HG02943 (cell line): ENCODE measurements around the gene TEPSIN.

Experiments used
- ATAC-seq: cut with Tn5 transposase; IDR thresholded peaks from one replicate; pipeline ENCODE4 v1.9.1; 2021; ENCODE audit warnings: mild to moderate bottlenecking, low read depth, moderate library complexity; ENCODE audit not compliant: unreplicated experiment

TEPSIN gene

DNA sequence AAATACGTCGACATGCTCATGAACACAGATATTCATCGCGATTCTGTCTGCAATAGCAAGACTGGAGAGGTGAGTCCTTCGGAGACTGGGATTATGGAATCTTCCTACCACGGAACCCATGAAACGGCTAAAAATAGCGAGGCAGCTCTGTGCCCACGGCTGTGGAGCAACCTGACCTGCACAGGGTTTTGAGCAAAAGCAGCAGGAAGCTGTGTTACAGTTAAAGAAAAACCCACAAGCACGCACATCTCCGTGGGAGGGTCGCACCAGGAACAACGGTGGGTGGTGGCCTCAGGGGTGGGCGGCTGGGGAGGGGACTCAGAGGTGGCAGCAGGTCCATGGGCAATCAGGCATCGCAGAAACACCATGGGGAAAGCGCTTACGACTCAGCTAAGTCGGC is 31.4 kb upstream of the TEPSIN start:
- ATAC-seq: no peak

DNA sequence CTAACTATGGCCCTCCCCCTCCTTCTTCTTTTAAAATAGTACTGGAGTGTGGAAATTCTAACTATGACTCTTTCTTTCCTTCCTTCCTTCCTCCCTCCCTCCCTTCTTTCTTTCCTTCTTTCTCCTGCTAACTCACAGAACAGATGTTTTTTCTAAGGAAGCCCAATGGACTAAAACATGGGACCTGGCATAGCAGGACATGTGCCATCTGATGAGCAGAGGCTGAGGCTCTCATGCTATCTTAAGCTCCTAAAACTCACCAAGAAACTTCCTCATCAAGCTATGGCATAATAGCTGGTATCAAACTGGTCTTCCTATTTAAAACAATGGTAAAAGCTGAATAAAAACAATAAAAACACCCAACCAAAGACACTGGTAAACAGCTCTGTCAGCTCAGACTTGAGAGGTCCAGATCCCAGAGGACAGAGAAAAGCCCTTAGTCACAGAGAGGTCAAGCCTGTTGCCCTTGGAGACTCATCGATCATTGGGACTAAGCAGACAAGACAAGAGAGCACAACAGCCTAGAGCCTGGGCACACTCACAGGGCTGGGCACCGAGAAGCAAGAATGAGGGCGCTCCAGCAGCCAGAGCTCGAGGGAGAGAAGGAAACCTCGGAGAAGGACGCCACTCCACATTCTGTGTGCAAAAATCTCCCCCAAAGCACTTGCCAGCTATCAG is 28.7 kb upstream of the TEPSIN start:
- no peak for ATAC-seq

DNA sequence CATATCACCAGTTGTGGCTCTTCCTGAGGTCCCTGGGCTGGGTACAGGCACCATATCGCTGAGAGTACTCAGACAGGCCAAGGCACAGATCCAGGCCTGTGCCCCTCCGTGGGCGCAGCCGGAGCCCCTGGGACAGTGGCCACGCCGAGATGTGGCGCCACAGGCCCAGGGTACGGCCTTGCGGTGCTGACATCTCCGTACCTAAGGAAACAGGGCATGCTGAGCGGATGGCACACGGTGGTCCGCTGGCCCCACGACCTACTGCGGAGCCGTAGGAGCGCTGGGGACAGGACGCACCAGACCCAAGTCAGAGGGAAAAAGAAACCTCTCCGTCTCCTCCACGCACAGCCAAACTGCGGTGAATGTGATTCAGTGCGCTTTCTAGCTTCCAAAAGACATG is 26.7 kb upstream of the TEPSIN start:
- no peak for ATAC-seq

DNA sequence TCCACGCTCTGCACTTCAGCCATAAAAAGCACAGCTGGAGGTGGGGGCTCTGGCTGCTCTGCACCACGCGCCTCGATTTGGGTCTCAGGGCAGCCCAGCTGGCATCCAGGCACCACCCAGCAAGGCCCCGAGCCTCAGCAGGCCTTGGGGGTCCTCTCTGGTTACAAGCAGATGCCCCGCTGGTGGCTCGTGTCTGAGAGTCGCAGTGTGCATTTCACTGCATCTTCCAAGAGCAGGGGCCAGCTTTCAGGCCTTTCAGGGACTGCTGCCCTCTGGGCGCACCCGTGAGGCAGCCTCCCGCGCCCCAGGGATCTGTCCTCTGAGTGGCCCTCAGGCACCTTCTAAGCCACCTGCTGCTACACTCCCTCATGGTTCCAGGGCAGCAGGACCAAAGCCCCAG is 25.8 kb upstream of the TEPSIN start:
- no peak for ATAC-seq

DNA sequence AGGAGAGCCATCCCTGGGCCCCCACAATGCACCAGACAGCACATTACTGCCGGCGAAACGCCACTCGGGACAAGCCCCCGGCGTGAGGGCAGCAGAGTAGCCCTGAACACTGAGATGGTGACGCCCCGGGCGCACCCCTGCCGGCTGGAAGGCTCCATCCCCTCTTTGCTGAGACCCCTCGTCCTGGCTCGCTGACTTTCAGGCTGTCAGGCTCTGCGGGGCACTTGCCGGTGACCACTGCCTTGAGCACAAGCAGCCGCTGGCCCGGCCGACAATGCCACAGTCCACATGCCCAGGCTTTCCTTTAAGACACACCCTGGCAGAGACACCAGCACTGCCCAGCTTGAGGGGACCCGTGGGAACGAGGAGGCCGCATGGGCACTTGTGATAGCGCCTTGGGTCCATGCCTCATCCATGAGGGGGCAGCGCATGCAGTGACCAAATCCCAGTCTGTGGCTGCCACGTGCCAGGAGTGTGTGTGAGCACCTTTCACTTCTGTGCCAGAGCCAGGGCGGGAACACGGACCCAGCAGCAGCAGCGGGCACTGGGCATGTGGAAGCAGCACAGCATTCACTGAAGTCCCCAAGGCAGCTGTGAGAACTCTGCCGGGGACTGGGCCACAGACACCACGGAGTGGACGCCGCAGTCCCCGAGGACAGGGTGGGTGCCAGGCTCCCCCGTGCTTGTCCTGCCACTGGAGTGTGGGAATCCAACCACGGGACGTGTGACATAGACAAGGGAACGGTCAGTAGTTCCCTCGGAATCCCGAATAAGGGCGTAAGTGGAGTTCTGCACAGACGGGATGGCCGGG is 24.7 kb upstream of the TEPSIN start:
- no peak for ATAC-seq

DNA sequence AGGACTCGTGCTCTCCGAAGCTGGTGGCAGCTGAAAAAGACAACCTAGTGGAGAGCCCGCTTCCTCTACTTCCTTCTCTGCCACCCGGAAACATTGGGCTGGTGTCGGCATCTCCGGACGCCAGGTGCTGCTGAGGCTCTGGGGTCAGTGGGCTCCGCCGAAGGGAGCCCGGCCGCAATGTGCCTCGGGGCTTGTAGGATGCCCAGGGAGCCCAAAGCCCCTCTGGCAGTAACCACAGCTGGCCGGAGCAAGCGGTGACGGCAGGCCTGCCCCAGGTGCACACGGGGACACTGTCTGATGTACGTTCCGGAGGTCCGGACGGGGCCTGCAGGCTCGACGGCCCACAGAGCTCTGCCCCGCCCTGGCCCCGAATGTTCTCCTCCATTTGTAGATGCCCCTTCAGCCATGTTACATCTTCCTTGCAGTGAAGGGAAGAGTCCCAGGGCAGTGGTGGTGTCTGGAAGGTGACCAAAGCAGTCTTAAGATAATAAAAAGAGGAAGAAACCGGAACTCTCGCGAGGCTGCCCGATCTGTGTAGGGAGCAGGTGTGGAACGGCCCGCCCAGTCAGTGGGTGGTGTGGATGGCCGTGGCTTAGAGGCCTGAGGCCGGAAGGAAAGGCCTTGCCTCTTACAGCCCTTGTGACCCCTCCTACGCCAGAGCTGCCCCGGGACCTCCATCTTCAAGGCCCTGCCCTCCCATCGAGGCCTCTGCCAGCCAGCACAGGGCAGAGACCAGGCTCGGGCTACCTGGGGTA is 22.9 kb upstream of the TEPSIN start:
- no peak for ATAC-seq

DNA sequence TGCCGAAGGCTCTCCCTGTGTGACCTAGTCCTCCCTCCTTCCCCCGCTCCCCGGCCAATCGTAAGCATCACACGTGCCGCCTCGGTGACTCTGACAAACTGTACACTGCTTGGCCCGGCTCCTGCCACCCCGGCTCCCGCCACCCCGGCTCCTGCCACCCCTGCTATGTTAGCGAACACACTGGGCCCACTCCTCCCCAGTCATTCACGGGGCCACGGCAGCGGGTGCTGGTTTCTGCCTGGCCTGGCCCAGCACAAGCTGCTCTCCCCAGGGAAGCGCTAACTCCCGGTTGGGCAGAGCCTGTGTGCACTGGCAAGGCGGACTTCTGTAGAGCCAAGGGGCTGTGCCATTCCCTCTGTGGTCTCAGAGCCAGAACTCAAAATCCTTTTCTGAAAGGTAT is 22.2 kb upstream of the TEPSIN start:
- no peak for ATAC-seq

DNA sequence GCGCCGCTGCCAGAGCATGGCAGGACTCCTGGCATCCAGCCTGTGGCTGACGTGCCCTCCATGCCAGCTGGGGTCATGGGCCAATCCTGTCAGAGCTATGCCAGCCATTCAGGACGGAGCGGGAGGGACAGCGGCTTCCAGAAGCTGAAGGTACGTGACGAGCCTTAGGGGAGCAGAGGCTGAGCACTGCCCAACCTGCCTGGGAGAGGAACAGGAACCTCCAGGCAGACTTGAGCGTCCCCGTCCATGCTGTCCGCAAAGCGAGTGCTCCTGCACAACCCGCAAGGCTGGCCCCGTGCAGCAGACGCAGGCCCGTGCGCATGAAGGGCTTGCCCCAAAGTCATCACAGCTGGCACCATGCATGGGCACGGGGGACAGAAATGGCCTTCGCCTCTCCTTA is 21.8 kb upstream of the TEPSIN start:
- no peak for ATAC-seq

DNA sequence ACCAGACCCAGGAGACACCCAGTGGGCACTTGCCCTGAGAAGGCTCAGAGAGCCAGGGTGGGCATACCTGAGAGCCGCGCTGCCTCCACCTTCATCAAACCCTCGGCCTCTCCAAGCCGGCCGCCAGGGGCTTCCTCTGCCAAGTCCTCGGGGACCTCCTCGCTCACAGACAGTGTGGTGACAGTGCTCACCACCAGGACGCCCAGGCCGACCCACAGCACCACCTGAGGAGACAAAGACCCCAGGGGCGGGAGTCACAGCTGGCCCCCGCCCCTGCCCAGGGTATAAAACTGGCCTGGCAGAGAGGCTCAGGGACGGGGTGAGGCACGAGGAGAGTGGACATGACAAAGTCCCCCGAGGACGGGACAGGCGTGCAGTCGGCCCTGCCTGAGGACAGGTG is 21.3 kb upstream of the TEPSIN start:
- no peak for ATAC-seq

DNA sequence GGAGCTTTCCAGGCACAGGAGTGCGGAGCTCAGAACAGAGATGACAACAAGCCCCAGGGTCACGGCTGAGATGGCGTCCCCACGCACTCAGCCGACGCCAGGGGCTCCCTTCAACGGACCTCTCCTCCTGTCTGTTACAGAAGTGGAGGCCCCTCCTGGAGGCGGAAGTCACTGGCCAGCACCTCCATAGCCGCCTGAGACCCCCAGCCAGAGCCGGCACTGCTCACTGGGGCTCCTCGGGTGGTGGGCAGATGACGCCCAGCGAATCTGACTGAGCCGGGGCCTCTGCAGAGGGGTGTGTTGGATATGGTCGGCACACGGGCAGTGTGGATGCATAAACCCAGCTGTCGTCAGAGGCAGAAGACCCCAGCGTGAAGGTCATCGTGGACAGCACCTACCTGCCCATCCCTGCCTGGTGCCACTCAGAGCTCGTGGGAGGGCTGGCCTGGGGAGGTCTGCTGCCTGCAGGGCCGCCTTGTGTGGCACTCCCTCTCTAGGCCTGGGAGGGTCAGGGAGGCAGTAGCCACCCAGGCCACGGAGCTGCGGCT is 20.3 kb upstream of the TEPSIN start:
- no peak for ATAC-seq

DNA sequence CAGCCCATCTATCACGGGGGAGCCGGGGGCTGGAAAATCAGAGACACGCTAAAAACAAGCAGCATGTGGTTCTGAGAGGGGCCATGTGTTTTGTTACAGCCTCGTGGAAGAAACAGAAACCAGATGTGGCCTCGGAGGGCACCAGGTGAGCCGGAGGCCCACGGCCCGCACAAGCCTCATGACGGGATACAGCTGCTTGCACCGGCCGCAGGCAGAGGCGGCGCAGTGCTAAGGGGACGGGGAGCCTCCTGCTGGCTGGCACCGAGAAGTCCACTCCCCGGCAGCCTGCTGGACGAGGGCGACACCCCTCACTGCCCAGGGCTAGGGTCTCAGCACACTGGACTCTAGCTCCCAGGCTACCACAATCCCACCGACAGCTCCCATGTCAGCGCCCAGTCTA is 19.4 kb upstream of the TEPSIN start:
- no peak for ATAC-seq

DNA sequence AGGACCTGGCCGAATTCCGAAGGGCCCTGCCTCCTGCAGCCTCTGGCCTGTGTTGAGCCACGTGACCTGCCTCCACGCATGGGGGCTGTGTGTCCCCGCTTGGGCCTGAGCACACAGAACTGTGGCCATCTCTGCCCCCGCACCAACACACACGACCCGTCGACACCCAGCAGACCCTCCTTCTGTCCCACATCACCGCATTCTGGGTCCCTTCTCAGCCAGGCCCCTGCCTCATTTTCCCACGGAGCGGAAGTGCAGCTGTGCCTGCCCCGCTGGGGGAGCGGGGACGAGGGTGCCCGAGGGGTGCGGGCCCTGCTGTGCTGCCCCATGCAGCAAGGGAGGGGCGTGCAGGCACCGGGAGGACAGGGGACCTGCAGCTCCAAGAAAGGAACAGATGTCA is 18.7 kb upstream of the TEPSIN start:
- ATAC-seq: no peak

DNA sequence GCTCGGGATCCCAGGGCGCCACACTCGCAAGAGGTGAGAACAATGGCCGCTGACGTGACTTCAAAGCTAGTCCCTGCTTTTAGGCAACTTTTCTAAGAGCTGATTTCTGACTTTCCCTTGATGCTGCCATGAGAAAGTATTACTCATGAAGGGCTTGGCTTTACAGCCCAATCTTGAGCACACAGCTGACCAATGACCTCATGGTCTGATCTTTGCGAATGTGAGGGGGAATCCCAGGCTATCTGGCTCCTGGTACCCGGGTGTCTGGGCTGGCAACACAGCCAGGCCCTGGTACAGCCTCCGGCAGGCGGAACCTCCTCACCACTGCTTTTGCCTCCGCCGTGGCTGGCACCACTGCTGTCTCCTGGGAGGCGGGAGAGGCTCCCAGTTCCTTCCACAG is 17.8 kb upstream of the TEPSIN start:
- no peak for ATAC-seq

DNA sequence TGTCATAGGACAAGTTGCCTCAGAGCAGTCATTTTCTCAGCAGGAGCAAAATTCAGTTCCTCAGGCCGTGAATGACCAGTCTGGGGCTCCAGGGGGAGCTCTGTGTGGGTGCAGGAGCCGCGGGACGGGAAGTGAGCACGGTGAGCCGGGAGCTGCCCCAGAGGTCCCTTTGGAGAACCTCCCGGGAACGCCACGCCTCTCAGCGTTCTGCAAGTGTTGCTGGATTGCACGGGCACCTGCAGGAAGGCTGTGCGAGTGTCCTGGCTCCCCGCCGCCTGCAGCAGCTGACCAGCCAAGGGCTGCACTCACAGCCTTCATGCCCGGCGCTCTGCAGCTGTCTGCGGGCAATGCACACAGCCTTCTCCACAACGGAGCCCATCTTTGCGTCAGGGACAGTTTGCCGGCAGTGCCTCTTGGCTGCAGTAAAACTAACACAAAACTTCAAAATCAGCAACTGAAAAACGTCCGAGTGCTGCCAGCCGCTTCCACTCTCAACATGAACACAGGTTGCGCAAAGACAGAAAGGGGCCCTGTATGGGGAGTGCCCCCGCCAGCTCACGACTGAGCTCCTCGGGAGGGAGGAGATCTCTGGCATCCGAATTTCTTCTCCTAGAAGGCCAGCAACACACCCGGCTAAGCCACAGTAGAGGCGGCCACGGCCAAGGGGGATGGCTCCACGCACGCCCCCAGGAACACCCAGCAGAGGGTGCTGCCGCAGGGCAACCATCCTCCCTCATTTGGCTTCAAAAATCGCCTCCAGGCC is 16.3 kb upstream of the TEPSIN start:
- no peak for ATAC-seq

DNA sequence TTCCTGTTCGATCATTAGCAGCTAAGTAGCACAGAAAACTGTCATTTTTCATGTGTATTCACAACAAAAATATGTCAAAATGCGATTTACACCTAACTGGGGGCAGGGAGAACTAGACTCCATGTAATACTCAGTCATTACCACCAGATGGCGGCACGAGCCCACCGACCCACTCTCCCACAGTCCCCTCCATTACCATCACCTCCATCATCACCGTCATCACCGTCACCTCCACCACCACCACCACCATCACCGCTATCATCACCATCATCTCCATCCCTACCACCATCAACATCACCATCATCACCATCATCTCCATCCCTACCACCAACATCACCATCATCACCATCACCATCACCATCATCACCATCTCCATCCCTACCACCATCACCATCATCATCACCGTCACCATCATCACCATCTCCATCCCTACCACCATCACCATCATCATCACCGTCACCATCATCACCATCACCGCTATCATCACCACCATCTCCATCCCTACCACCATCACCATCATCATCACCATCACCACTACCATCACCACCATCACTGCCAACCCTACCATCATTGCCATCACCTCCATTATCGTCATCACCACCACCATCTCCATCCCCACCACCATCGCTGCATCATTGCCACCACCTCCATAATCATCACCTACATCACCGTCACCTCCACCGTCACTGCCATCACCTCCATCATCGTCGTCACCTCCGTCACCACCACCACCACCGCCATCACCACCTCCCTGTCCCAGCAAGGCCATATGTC is 14.7 kb upstream of the TEPSIN start:
- ATAC-seq: no peak

DNA sequence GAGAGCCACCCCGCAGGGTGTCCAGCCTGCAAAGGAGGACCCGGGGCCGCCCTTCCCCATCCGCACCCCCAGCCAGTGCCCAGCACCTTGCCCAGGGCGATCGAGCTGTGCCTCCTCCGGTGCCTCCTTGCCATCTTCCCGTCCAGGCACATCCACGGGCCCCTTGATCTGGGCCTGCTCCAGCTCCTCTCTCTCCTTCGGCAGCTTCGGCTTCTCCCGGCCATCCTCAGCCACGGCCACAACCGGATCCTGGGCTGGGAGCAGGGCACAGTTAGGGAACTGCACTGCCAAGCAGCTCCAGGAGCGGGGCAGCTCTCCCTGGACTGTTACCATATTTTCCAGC is 14.1 kb upstream of the TEPSIN start:
- ATAC-seq: no peak

DNA sequence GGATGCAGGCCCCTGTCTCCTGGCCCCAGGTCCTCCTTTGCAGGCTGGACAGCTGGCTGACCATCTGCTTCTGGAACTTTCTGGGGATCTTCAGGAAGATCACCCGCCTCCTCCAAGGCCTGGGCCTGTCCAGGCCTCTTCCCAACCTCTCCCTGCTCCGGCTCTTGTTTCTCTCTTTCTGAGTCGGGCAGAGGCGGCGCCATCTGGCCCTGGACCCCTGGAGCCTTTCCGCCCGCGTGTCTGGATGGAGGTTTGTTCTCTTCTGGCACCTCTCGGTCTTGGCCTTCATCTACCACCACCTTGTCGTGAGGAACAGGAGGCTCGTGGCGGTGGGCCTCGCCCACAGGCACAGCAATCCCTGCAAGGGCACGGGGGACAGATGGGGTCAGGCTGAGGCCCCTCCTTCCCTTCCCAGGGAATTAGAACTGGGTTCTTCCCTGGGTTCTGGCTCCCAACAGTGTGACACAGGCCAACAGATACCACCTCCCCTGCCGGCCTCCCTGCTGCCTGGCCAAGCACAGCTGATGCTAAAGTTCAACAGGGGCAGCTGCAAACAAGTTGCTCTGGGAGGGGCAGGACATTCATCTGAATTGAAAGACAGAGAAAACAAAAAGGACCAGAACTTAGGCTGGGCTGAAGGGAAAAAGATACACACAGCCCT is 13.6 kb upstream of the TEPSIN start:
- no peak for ATAC-seq

DNA sequence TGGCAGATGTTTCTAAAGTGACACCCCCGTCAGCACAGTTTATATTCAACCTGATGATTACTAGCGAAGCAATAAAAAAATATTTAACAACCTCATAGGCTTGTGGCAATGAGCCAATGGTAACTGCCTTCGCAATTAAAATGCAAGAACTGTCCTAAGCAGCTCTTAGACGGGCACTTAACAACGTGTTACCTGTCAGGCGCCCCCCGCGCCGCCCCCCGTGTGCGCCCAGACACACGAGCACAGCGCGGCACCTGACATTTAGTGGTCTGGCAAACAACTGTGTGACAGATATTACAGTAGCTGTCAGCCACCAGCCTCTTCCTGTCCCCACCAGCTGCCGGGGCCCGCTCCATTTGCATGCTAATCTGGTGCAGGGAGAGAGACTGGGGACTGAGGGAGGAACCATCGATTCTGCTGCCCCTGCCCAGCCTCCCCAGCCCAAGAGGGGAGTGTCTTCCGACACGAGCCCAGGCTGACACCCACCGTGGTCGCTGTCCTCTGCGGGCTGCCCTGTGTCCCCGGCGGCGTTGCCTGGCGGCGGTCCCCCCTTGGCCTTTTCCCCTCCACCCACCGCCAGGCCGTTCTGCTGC is 12.9 kb upstream of the TEPSIN start:
- ATAC-seq: no peak

DNA sequence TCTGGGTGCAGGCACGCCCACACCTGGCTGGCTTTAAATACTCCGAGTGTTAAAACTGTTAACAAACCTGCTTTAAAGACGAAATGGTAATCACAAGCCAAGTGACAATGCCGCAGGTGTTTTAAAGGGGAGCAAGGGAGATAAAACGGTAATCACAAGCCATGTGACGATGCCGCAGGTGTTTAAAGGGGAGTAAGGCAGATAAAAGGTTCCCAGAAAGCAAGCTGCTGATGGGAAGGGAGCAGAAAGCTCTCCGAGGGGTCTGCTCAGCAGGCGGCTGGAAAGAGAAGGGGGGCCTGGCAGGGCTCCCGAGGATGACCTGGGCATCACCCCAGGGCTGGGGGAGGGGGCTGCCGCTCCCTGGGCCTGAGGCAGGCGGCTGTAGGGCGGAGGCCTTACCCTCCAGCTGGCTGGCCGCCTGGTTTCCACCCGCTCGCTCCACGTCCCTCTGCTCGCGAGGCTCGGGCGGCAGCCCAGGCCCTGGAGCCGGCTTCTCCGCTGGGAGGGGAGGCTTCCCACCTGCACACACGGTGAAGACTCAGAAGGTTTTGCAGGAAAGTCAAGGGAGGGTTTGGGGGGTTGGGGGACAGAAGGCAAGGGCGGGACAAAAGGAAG is 12.3 kb upstream of the TEPSIN start:
- ATAC-seq: no peak
